ENCODE results near the gene ZFAND2B.
A peak's percentile ranks its signal among the peaks of the same experiment; 100 is the strongest.

The ZFAND2B gene

DNA sequence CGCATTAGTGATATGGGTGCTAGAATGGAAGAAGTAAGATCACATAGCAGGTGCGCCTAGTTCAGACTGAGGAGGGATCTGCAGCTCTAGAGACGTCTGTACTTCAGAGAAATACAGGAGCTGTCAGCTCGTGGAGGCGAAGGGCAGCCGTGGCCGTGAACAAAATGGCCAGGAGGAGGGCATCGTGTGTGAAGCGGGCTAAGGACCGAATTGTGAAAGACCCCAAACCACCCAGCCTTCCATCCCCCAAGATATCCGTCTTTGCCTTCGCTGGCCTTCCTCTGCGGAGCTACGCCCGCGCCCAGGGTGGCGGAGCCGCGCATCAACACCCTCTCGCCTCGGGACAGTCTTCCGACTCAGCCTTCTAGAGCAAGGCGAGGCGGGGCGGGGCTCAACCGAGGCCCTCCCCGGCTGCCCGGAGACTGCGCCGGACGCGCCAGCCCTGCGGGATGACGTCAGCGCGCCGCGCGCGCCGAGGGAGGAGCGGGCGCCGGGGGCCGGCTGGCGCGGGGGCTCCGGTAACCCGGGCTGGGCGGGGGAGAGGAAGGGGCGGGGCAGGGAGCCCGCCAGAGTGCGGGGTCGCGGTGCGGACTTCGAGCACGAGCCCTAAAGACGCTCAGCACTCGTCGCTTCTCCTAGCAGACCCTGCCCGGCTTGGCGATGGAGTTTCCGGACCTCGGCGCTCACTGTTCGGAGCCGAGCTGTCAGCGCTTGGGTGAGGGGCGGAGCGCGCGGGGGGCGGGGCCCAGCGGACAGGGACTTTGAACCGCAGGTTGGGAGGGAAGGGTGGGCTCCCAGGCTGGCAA is at the start of gene ZFAND2B:
ZFAND2B (plus strand) TSS at position 455 of the 806 bp plus-strand sequence; CDS start at position 661, 206 bp downstream.
- DNase-seq = peak; percentile 86

DNA sequence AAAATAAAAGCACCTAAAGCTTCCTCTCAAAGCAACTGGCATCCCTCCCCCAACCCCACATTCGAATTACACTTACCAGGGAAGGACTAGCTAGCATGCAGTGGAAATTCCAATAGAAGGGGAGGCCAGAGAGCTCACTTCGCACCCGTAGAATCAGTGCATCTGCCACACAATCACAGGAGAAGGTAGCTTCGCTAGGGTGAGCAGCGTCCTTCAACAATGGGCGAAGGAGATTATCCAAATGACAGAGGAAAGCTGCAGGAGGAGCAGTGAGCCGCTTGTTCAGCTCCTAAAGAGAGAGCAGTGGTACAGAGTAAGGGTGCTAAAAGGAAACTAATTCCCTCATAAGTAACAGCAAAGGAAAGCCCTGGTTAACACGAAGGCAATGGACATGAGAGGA is 49.2 kb upstream of the ZFAND2B start:
- no peak for DNase-seq

DNA sequence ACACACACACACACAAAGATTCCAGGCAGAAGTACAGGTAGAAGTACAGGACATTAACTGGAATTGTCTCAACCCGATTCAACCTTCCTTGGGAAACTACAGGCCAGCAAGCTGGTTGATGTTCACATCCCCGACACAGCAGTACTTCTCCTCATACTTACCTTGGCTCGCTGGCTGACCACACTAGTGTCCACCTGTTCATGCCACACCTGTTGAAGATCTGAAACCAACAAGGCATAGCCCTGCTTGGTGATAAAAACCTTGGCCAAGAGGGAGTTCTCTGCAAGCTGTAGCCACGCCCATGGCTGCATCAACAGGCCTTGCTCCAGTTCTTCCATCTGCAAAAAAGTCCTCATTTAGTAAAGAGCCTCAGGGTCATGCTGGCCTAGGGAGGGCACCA is 48.6 kb upstream of the ZFAND2B start:
- no peak for DNase-seq

- DNase-seq = no peak
These were observed 48.0 kb upstream of the ZFAND2B start for GRCh38 chr2:219158586-219158985.

DNA sequence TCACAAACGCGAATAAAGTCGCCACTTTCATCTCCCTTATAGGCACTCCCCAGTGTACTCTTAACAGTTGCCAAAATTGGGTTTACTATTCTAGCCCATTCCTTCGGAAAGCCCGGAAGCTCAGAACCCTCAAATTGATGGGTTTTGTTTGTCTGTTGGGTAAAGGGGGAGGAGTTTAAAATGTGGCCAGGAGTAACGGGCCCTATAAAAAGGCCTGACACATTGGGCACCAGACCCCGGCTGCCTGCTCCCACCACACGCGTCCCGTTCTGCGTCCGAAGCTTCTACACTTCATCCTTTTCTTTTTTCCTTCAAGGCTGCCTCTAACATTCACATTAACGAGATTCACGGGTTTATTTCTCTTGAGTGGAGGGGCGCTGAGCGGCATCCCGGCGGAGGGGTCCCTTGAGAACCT is 46.8 kb upstream of the ZFAND2B start:
- no peak for DNase-seq

GRCh38 chr2:219160186-219161017 is 46.2 kb upstream of the ZFAND2B start, which contains the start of gene NHEJ1:
Gene NHEJ1 (minus strand): TSS chr2:219160815. CDS start chr2:219158362, 2,453 bp downstream.
- DNase-seq = peak; percentile 87

- no peak for DNase-seq
These were observed 45.5 kb upstream of the ZFAND2B start for GRCh38 chr2:219161097-219161496.

DNA sequence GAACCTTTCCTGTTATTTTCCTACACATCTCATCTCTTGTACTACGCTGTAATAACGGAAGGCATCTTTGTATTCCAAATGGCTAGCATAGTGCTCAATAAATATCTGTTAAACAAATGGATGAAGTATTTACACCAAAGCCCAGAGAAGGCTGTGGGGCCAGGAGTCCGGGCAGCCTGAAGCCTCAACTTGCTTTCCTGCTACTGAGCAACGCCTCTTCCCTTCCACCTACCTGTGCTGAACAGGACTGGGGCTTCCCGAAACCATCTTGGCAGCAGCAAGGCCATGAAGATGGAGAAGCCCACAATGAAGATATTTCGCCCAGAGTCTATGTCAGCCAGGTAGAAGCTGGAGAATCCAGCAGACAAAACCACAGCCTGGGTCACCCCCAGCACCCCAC is 43.4 kb upstream of the ZFAND2B start:
- DNase-seq = no peak

DNA sequence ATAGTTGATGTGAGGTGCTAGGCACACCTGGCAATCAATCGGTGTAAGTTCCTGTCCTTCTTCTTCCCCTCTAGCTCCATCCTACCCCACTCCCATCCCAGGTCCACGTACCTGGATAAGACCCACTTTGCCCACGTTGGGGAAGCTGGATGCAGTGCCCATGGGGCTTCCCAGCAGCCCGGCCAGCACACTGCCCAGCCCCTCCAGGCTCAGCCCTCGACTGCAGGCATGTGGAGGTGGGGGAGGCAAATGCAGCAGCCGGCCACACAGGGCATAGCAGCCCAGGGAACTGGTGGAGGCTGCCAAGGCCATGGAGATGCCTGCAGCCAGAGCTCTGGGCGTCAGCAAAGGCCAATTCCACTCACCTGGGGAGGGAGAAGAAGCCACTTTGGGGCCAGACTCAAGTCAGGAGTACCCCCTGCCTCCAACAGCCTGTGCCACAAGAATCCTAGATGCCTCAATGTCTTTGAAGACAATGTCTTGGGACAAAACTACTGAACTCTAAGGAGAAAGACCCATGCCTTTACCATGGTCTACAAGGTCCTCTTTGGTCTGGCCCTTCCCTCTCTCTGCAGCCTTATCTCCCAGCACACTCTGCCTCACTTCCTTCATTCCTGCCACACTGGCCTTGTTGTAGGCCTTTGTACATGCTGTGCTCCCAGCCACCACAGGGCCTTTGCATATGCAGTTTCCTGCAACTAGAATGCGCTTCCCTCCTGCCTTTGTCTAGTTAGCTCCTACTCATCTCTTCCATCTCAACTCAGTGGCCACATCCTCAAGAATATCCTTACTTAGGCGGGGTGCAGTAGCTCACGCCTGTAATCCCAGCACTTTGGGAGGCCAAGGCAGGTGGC is 41.3 kb upstream of the ZFAND2B start:
- DNase-seq = no peak

- DNase-seq = no peak
These were observed 38.6 kb upstream of the ZFAND2B start for GRCh38 chr2:219167997-219168396.

DNA sequence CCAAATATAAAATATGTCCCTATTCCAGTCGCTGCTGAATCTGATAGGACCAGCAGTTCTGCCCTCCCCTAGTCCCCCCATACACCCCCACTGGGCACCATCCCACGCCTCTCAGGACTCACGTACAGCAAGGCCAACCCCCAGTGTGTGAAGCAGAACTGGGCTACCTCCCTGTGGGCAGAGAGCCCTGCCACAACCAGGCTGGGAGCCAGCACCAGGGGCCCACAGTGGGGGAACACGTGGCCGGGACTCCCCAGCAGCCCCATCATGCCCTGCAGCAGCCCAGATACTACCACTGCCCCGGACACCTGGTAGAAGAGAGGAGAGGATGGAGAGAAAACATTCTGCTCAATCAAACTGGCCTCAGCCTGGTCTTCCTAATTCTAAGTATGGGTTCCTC is 38.1 kb upstream of the ZFAND2B start:
- no peak for DNase-seq

GRCh38 chr2:219168932-219169331 is 37.6 kb upstream of the ZFAND2B start:
- no peak for DNase-seq

DNA sequence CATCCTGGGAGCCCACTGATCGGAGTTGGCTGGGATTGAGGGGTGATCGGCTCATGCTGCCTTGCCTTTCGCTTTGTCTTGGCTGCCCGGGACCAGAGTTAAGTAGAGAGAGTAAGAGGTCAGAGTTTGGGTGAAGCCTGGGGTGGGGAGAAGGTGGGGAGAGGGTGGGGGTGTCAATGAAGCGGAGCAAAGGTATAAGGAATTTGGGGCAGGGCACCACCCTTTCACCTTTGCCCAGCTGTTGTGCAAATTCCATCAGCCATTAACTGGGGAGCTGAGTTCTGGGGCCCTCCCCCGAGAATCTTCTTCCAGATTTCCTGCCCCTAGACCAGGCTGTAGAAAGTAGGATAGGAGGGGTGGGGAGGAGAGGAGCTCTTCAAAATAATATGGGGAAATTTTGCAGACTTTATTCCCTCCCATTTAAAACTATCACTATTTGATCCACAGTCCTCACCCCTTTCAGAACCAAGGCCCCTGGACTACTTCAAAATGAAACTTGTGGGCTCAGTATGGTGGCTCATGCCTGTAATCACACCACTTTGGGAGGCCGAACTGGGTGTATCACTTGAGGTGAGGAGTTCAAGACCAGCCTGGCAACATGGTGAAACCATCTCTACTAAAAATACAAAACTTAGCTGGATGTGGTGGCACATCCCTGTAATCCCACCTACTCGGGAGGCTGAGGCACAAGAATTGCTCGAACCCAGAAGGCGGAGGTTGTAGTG is 36.5 kb upstream of the ZFAND2B start, which contains the start of gene SLC23A3:
SLC23A3 (minus strand) TSS at position 100 of the 725 bp plus-strand sequence; CDS start at position 55, 45 bp downstream.
- no peak for DNase-seq

- peak; percentile 54 for DNase-seq
These were observed 35.3 kb upstream of the ZFAND2B start for GRCh38 chr2:219171231-219171651.

DNA sequence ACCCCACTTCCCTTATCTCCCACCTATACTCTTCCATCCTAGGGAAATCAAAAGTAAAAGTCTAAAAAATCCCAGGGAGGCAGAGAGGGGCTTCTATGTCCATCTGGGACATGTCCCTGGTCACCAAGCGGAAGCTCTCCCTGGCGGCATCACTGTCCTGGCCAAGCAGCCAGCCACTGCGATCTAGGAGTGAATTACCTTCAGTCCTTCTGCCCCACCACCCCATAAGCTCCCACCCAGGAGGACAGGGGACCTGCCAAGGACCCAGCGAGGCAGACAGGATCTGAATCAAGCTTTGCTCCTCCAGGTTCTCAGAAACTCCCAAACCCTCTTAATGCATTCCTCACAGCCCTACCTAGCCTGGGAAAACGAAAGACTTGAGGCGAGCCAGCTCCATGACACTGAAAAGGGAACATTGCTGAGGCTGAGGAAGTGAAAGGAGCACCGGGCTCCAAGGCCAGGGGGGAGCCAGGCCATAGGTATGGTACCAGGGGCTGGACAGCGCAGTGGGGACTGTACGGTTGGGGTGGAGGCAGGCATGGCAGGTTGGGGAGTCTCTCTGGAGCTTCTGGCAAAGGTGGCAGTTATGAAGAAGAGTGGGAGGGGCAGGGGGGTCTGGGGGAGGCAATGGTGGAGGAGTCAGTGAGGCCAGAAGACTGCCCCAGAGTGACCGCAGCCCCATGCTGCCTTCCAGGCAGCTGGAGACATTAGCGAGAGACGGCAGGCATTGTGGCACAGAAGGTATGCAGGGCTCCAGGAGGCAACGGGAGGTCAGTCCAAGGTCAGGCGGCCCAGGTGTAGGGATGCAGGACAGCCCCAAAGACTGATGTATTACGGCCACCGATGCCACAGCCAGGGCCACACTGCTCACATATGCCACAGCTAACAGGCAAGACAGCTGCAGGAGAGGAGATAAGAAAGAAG is 34.1 kb upstream of the ZFAND2B start:
- no peak for DNase-seq

DNA sequence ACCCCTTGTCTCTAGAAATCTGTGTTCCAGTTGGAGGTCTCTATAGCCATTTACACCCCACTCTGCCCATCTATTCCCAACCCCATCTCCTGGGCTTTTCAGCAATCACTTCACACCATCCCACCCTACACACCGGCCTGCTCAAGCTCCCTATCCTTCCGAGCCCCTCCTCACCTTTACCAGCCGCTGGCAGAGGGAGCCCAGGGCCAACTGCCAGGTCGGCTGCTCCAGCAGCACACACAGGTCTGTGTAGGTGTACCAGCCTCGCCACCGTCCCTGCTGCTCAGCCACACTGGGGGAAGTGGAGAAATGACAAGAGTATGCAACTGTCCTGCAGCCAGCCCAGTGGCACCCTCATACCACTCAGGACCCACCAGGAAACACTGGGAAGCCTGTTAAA is 33.4 kb upstream of the ZFAND2B start:
- DNase-seq = no peak

DNA sequence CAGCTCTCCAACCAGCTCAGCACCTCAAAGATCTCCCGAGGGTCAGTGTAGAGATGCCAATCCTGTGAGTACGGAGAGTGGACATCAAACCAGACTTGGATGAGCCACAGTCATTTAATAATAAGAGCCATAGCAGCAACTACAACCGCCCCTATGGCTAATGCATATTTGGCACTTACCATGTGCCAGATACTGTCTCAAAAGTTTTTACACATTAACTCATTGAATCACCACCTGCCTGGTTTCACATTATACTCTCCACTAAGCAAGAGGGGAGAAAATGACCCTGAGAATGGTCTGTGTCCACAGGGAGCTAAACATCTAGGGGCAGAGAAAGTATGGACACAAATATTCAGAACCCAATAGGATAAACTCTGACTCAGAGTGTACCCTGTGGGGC is 32.4 kb upstream of the ZFAND2B start:
- DNase-seq = no peak

- no peak for DNase-seq
These were observed 31.8 kb upstream of the ZFAND2B start for GRCh38 chr2:219174801-219175200.

- no peak for DNase-seq
These were observed 31.1 kb upstream of the ZFAND2B start for GRCh38 chr2:219175486-219175885.

DNA sequence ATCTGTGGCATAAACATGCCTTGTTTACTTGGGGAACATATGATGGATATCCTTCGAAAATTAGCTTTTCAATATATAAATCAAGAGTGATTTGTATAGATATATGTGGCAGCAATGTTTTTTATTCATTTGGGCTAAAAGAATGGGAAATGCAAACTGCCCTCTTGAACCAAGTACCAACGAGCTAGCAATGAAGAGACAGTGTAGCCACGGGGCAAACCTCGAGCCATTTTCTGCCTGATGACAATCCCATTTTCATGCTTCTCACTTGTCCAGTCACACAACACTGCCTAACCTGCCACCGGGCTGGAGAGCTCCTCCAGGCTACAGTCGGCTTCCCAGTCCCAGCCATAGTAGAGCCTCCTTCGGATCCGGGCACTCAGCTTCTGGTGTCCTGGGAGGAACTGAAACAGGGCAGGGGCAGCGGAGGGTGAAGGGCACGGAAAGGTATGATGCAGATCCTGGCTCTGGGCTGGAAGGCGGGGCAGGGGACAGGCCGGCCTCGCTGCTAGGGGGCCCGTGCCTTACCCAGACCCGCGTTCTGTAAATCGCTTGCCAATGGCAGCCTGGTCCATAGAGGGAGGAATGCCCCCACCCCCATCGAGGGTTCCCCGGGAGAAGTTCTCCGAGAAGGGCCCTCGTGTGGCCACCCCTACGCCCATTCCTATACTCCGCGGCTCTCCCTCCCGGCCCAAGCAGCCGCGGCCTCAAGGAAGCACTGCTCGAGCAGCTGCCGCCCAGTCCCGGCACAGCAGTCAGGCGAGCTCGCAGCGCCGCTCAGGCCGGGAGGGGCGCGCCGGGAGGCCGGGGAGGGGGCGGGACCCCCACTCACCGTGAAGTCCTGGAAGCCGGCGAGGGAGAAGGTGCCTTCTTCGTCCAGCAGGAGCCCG is 30.4 kb upstream of the ZFAND2B start:
- no peak for DNase-seq

Measured in amniotic stem cell (primary cell).